Peyer's patch (tissue), 4 donors: ENCODE measurements around the gene IP6K1. TPM values are rescaled to one million over a fixed set of nuclear protein-coding genes. Genes with fewer than 3 reads are reported as not detected.

Experiments
- DNase-seq, 3 donors: peaks; one replicate each; pipeline ENCODE4 v3.0.0-alpha.2; 2017 to 2019
- H3K27ac ChIP-seq, 4 donors: fragments of 200-600 bp; sonication (generic); one replicate each; pipeline ENCODE4 v1.5.1; 2016 to 2019
- H3K27me3 ChIP-seq, 2 donors: fragments of 200-600 bp; sonication (generic); one replicate each; pipeline ENCODE4 v1.5.1; 2019
- H3K36me3 ChIP-seq, 3 donors: fragments of 200-600 bp; sonication (generic); one replicate each; pipeline ENCODE4 v1.5.1; 2016 to 2019
- H3K4me1 ChIP-seq, 4 donors: fragments of 200-600 bp; sonication (generic); one replicate each; pipeline ENCODE4 v1.5.1; 2016 to 2019
- H3K4me3 ChIP-seq, 4 donors: fragments of 200-600 bp; sonication (generic); 1 replicate in 3 of 4; 2 replicates in 1 of 4; pipeline ENCODE4 v1.5.1; 2016 to 2019; ENCODE audit warnings: mild to moderate bottlenecking in 1 of 4
- H3K9me3 ChIP-seq, 4 donors: fragments of 200-600 bp; sonication (generic); one replicate each; pipeline ENCODE4 v1.5.1; 2016 to 2019; ENCODE audit warnings: mild to moderate bottlenecking in 1 of 4
- CTCF ChIP-seq, 6 experiments: fragments of 450-650 bp in 4 of 6; fragments of 200-600 bp in 2 of 6; sonication (generic) in 1 of 6; IDR thresholded peaks; one replicate each; pipeline ENCODE4 v1.5.1; 2017 to 2019; ENCODE audit warnings: antibody characterized with exemption in 6 of 6, mild to moderate bottlenecking in 3 of 6, moderate library complexity in 1 of 6
- POLR2A ChIP-seq, 2 donors: fragments of 450-650 bp; IDR thresholded peaks; one replicate each; pipeline ENCODE4 v1.5.1; 2017; ENCODE audit warnings: antibody characterized with exemption in 2 of 2, mild to moderate bottlenecking in 2 of 2, moderate library complexity in 2 of 2
- total RNA-seq, 4 donors: library from RNA; depleted of rRNA; stranded (reverse); fragments of >200 nt; gene quantifications; one replicate each; pipeline ENCODE4 v1.1.0, GENCODE V29; 2016

IP6K1 gene
- total RNA-seq, 4 donors from 2014 or later = 30.6 to 56.1 (median 46.8) TPM

- Histone ChIP-seq H3K9me3 (no peaks in the 10 kb centered on the region), H3K27ac (no peak overlapping the region), H3K4me1 (peaks cover 0 to 12% (median 0%) of the 10 kb centered on the region in 4 donors), H3K36me3 (peaks cover 0 to 63% (median 0%) of the 10 kb centered on the region in 3 donors), H3K27me3 (no peaks in the 10 kb centered on the region), H3K4me3 (no peak overlapping the region)
- TF ChIP-seq CTCF (IDR thresholded peaks at IDR 0.05) (no peak), POLR2A (IDR thresholded peaks at IDR 0.05) (no peak)
- DNase-seq = no peak
Measured at GRCh38 chr3:49683162-49683561, 103.2 kb downstream of the IP6K1 start.

GRCh38 chr3:49681543-49681942, 104.8 kb downstream of the IP6K1 start:
- no peak for TF ChIP-seq CTCF (IDR thresholded peaks at IDR 0.05)
- Histone ChIP-seq H3K27ac (no peak overlapping the region), H3K4me1 (peaks cover 0 to 4% (median 0%) of the 10 kb centered on the region in 4 donors), H3K4me3 (no peak overlapping the region), H3K27me3 (no peaks in the 10 kb centered on the region), H3K9me3 (no peaks in the 10 kb centered on the region), H3K36me3 (peaks cover 0 to 79% (median 0%) of the 10 kb centered on the region in 3 donors)
- no peak for DNase-seq

GRCh38 chr3:49681232-49681522, 105.2 kb downstream of the IP6K1 start:
- Histone ChIP-seq H3K27ac (no peak overlapping the region), H3K36me3 (peaks cover 0 to 83% (median 0%) of the 10 kb centered on the region in 3 donors), H3K9me3 (no peaks in the 10 kb centered on the region), H3K4me1 (peaks cover 0 to under 1% (median 0%) of the 10 kb centered on the region in 4 donors), H3K4me3 (no peak overlapping the region), H3K27me3 (no peaks in the 10 kb centered on the region)
- no peak for DNase-seq
- TF ChIP-seq CTCF (IDR thresholded peaks at IDR 0.05) = no peak
- no peak for TF ChIP-seq POLR2A (IDR thresholded peaks at IDR 0.05)

DNA sequence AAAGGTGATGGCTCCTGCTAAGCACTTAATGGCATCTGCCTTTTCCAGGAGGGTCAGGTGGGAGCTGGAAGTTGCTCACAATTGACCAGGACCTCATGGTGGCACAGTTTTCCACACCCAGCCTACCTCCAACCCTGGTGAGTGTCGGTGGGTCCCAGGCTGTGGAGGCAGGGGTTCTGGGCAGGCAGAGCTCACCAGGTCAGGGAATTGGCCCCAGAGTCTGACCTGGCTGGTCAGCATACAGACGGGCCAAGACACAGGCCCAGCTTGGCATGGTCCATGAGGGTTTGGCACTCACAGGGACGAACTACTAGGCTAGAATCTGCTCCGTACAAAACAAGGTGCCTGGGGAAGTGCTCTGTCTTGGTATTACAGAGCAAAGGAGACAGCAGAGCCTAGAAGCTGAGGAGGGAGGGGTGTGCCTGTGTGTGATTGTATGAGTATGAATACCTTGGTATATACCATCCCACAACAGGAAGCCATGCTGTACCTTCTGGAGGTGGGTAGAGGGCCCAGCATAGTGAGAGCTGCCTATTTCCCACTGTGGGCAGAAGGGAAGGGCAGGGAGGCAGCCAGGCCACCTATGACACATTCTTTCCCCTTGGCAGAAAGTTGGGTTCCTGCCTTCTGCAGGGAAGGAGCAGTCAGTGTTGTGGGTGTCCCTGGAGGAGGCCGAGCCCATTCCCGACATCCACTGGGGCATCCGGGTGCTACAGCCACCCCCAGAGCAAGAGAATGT, 105.7 kb downstream of the IP6K1 start:
- H3K4me3 ChIP-seq = no peak overlapping the region
- no peaks in the 10 kb centered on the region for H3K9me3 ChIP-seq
- H3K27ac ChIP-seq = no peak overlapping the region
- no peak for DNase-seq
- no peaks in the 10 kb centered on the region for H3K27me3 ChIP-seq
- H3K36me3 ChIP-seq = peaks cover 0 to 88% (median 0%) of the 10 kb centered on the region in 3 donors
- H3K4me1 ChIP-seq = peaks cover 0 to 1% (median 0%) of the 10 kb centered on the region in 4 donors
- TF ChIP-seq CTCF (IDR thresholded peaks at IDR 0.05) = no peak
- TF ChIP-seq POLR2A (IDR thresholded peaks at IDR 0.05) = no peak

DNA sequence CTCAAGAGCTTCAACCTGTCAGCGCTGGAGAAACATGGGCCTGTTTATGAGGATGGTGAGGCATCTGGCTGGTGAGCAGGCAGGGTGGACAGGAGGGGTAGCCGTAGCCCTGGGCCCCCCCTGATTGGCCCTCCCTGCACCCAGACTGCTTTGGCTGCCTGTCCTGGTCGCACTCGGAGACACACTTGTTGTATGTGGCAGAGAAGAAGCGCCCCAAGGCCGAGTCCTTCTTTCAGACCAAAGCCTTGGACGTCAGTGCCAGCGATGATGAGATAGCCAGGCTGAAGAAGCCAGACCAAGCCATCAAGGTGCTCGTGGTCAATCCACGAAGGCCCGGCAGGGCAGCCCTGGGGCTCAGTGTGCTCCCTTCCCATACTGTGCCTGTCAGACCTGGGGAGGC, 110.4 kb downstream of the IP6K1 start:
- peaks cover 0 to 54% (median 0%) of the 10 kb centered on the region in 3 donors for H3K36me3 ChIP-seq
- no peaks in the 10 kb centered on the region for H3K27me3 ChIP-seq
- TF ChIP-seq CTCF (IDR thresholded peaks at IDR 0.05) = no peak
- no peak for TF ChIP-seq POLR2A (IDR thresholded peaks at IDR 0.05)

More for the DNA sequence above, 110.4 kb downstream of the IP6K1 start:
- Histone ChIP-seq H3K4me3 (no peak overlapping the region), H3K27ac (no peak overlapping the region), H3K4me1 (peaks cover 0 to 17% (median 6%) of the 10 kb centered on the region in 4 donors), H3K9me3 (no peaks in the 10 kb centered on the region)
- DNase-seq = no peak
